MM.1S (cell line): ENCODE measurements around the gene JMJD6.

ENCODE experiments used
- CTCF ChIP-seq: fragments of 300-600 bp; sonication (generic); IDR thresholded peaks from 2 replicates; pipeline ENCODE4 v1.5.1; 2016; ENCODE audit warnings: antibody characterized with exemption, low read length, mixed read lengths
- EZH2 ChIP-seq: fragments of 300-600 bp; sonication (generic); optimal IDR thresholded peaks from 2 replicates; pipeline ENCODE3; 2017; ENCODE audit warnings: low read depth, mild to moderate bottlenecking, antibody characterized with exemption, low read length, mixed read lengths

DNA sequence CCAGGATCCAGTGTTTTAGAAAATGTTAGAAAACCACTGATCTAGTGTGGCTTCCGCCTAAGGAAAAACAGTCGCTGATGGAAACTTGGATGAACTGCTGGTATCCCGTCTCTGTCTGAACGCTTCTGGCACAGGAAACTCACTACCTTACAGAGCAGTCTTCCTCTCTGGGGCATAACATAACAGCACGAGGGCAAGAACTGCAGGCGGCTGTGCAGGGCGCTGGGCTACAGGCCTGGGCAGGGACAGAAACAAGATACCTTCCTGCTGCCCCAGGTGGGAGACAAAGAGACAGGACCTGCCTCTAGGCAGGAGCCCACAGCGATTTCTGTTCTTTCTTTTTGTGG lies 26.2 kb downstream of the JMJD6 start:
- TF ChIP-seq CTCF, result no peak
- TF ChIP-seq EZH2, result no peak
